Activated naive CD4-positive, alpha-beta T cell treated with anti-CD3 and anti-CD28 coated beads for 36 hours (primary cell): ENCODE measurements around the gene GPR176. TPM values are rescaled to one million over a fixed set of nuclear protein-coding genes. Genes with fewer than 3 reads are reported as not detected.
"Not testable (repeated sequence)": the region's sequence is repeated elsewhere in the genome, so short reads cannot be mapped to it uniquely, and the experiment has no call there.

Experiments
- CTCF ChIA-PET: fragments of 350-600 bp; sonication (Branson Sonifier 250); formaldehyde crosslinking; loops from one replicate; lab custom pipeline; 2021; ENCODE audit warnings: antibody characterized with exemption; lab: Charles Lee
- DNase-seq: peaks from one replicate; pipeline ENCODE4 v3.0.0-alpha.2; 2020
- H3K27ac Mint-ChIP-seq: one replicate; pipeline ENCODE4 v1.8.0; 2021; ENCODE audit warnings: mild to moderate bottlenecking, mixed read lengths
- H3K27me3 Mint-ChIP-seq: one replicate; pipeline ENCODE4 v1.8.0; 2021; ENCODE audit warnings: low read depth, mixed read lengths
- H3K36me3 Mint-ChIP-seq: one replicate; pipeline ENCODE4 v1.8.0; 2021; ENCODE audit warnings: low read depth, mixed read lengths
- H3K4me1 Mint-ChIP-seq: one replicate; pipeline ENCODE4 v1.8.0; 2021; ENCODE audit warnings: low read depth, mixed read lengths
- H3K4me3 Mint-ChIP-seq: one replicate; pipeline ENCODE4 v1.8.0; 2021; ENCODE audit warnings: mild to moderate bottlenecking, moderate library complexity, mixed read lengths
- H3K9me3 Mint-ChIP-seq: one replicate; pipeline ENCODE4 v1.8.0; 2021; ENCODE audit warnings: mixed read lengths
- intact Hi-C: fragments of 100-400 bp; cut with micrococcal nuclease; formaldehyde crosslinking; loops from one replicate; pipeline ENCODE4 v1.15.1; 2023
- total RNA-seq, 2 experiments: library from RNA; stranded (reverse); gene quantifications; one replicate each; pipeline ENCODE4 v1.2.3, GENCODE V29; 2021

Gene GPR176
- total RNA-seq, 2 experiments from 2014 or later = 0.17 to 0.24 TPM

- Mint-ChIP-seq H3K9me3 (no peaks in the 10 kb centered on the region), H3K4me1 (no peaks in the 10 kb centered on the region), H3K27ac (no peak overlapping the region), H3K27me3 (no peaks in the 10 kb centered on the region), H3K4me3 (no peak overlapping the region), H3K36me3 (no peaks in the 10 kb centered on the region)
- no peak for DNase-seq
- intact Hi-C loops = no loop called here
- CTCF ChIA-PET = interaction anchor here (1.2 kb wide), 1 partner anchor 63 kb away, joined by 5 read pairs; no protein-coding TSS in a partner anchor
These were observed 100.5 kb downstream of the GPR176 start for GRCh38 chr15:39819533-39819932.

- Mint-ChIP-seq H3K27ac (no peak overlapping the region), H3K36me3 (no peaks in the 10 kb centered on the region), H3K4me1 (no peaks in the 10 kb centered on the region), H3K9me3 (no peaks in the 10 kb centered on the region), H3K27me3 (peaks cover 2% of the 10 kb centered on the region), H3K4me3 (no peak overlapping the region)
- CTCF ChIA-PET = interaction anchor here (0.6 kb wide), 1 partner anchor 202 kb away, joined by 6 read pairs; no protein-coding TSS in a partner anchor
- no peak for DNase-seq
- intact Hi-C loops = no loop called here
These were observed 102.2 kb downstream of the GPR176 start for GRCh38 chr15:39817892-39818291.

GRCh38 chr15:39814489-39814888, 105.6 kb downstream of the GPR176 start:
- H3K4me3 Mint-ChIP-seq = no peak overlapping the region
- H3K36me3 Mint-ChIP-seq = no peaks in the 10 kb centered on the region
- no peaks in the 10 kb centered on the region for H3K4me1 Mint-ChIP-seq
- CTCF ChIA-PET = no interaction called here
- intact Hi-C loops = no loop called here
- peaks cover 2% of the 10 kb centered on the region for H3K27me3 Mint-ChIP-seq
- no peak overlapping the region for H3K27ac Mint-ChIP-seq
- H3K9me3 Mint-ChIP-seq = no peaks in the 10 kb centered on the region
- no peak for DNase-seq

GRCh38 chr15:39812651-39813050, 107.4 kb downstream of the GPR176 start:
- CTCF ChIA-PET = interaction anchor here (1.0 kb wide), 1 partner anchor 80 kb away, joined by 3 read pairs; no protein-coding TSS in a partner anchor
- not testable (repeated sequence) for H3K27ac Mint-ChIP-seq

DNA sequence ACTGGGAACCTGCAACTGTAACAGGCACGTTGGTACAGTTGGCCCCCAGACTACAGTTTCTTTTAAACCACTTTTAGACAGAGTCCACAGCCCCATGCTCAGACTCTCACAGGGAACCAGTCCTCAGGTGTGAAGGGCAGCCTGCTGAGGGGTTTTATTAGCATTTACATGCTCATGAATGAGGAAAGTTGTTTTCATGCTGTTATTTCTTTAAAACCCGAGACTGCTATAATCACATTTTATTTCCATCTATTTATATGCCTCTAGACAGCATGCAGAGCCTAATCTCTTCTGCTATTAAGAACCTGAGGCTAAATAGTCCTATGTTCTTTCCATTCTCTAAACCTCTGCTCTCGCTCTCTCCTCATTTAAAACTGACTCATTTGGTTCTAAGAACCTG, 111.2 kb downstream of the GPR176 start:
- no peak for DNase-seq
- CTCF ChIA-PET = no interaction called here
- Mint-ChIP-seq H3K36me3 (no peaks in the 10 kb centered on the region), H3K27me3 (peaks cover 9% of the 10 kb centered on the region), H3K4me1 (no peaks in the 10 kb centered on the region), H3K9me3 (no peaks in the 10 kb centered on the region), H3K27ac (no peak overlapping the region), H3K4me3 (no peak overlapping the region)
- intact Hi-C loops = no loop called here

More at GRCh38 chr15:39812651-39813050, 107.4 kb downstream of the GPR176 start:
- H3K4me3 Mint-ChIP-seq, H3K4me1 Mint-ChIP-seq, H3K27me3 Mint-ChIP-seq, DNase-seq, intact Hi-C loops, H3K9me3 Mint-ChIP-seq, H3K36me3 Mint-ChIP-seq: not testable (repeated sequence)

DNA sequence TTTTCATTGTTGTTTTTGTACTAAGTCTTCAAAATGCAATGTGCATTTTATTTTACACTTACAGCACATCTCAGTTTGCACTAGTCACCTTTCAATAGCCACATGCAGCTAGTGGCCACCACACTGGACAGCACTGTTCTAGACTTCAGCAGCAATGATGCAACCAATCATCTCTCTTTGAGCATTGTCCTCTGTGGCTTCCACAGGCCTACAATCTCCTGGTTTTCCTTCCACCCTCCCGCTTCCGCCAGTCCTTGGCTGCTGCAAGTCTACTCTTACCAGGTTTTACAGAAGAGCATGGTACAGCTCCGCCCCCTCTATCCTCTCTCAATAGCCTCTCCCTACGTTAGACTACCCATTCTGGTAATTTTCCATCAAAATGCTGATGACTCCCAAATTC, 112.3 kb downstream of the GPR176 start:
- H3K27ac Mint-ChIP-seq = no peak overlapping the region
- CTCF ChIA-PET = no interaction called here
- DNase-seq = no peak
- H3K4me1 Mint-ChIP-seq = no peaks in the 10 kb centered on the region
- H3K4me3 Mint-ChIP-seq = no peak overlapping the region
- intact Hi-C loops = no loop called here
- no peaks in the 10 kb centered on the region for H3K9me3 Mint-ChIP-seq
- peaks cover 7% of the 10 kb centered on the region for H3K27me3 Mint-ChIP-seq
- H3K36me3 Mint-ChIP-seq = no peaks in the 10 kb centered on the region

DNA sequence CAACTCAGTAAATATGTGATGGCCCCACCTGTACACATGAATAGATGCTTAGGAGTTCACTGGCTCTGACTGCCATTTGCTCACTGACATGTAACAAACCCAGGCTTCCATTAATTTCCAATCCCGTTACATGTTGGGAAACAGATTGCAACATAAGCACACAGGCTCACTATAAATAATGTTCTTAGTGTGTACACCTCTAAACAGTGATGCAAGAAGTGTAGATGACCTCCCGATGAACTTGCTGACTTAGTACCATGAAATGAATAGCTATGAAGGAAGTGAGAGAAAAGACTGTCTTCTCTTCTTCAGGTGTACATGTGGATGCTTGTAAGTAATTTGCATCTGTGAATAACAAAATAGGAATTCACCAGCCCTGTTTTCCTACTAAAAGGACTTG, 116.0 kb downstream of the GPR176 start:
- no peak for DNase-seq
- no peaks in the 10 kb centered on the region for H3K9me3 Mint-ChIP-seq
- no peak overlapping the region for H3K27ac Mint-ChIP-seq
- H3K4me3 Mint-ChIP-seq = no peak overlapping the region
- intact Hi-C loops = no loop called here
- no peaks in the 10 kb centered on the region for H3K36me3 Mint-ChIP-seq
- CTCF ChIA-PET = no interaction called here
- no peaks in the 10 kb centered on the region for H3K4me1 Mint-ChIP-seq
- H3K27me3 Mint-ChIP-seq = peaks cover 17% of the 10 kb centered on the region

DNA sequence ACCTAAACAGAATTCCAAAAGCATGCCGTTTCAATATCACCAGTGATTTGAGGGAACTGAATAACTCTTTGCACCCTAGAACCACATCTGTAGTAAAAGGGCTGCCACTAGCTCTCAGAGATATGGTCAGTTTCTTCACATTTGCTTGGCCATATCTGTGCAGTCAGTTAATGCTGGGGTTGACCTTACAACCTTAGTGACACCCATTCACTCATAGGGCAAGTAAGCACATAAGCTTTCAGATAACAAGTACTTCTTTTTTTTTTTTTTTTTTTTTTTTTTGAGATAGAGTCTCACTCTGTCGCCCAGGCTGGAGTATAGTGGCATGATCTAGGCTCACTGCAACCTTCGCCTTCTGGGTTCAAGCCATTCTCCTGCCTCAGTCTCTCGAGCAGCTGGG, 117.0 kb downstream of the GPR176 start:
- Mint-ChIP-seq H3K9me3 (no peaks in the 10 kb centered on the region), H3K36me3 (no peaks in the 10 kb centered on the region), H3K27ac (no peak overlapping the region), H3K27me3 (peaks cover 18% of the 10 kb centered on the region), H3K4me1 (no peaks in the 10 kb centered on the region), H3K4me3 (no peak overlapping the region)
- intact Hi-C loops = no loop called here
- CTCF ChIA-PET = interaction anchor here (0.7 kb wide), 1 partner anchor 205 kb away, joined by 5 read pairs; no protein-coding TSS in a partner anchor
- DNase-seq = no peak

- Mint-ChIP-seq H3K9me3 (no peaks in the 10 kb centered on the region), H3K4me1 (no peaks in the 10 kb centered on the region), H3K27ac (no peak overlapping the region), H3K36me3 (no peaks in the 10 kb centered on the region), H3K4me3 (no peak overlapping the region), H3K27me3 (peaks cover 21% of the 10 kb centered on the region)
- CTCF ChIA-PET = interaction anchor here (1.0 kb wide), 1 partner anchor 25 kb away, joined by 4 read pairs; no protein-coding TSS in a partner anchor
- intact Hi-C loops = loop anchor here (1.0 kb wide), 1 partner anchor 74 kb away; no protein-coding TSS in a partner anchor
- DNase-seq = peak; percentile 34
These were observed 118.3 kb downstream of the GPR176 start for GRCh38 chr15:39801641-39802309.

GRCh38 chr15:39799552-39800011, 120.5 kb downstream of the GPR176 start:
- CTCF ChIA-PET = interaction anchor here (1.3 kb wide), 1 partner anchor 474 kb away, joined by 3 read pairs; no protein-coding TSS in a partner anchor
- no peaks in the 10 kb centered on the region for H3K4me1 Mint-ChIP-seq
- intact Hi-C loops = no loop called here
- H3K4me3 Mint-ChIP-seq = no peak overlapping the region
- H3K36me3 Mint-ChIP-seq = no peaks in the 10 kb centered on the region
- H3K9me3 Mint-ChIP-seq = no peaks in the 10 kb centered on the region
- no peak for DNase-seq
- no peak overlapping the region for H3K27ac Mint-ChIP-seq
- peaks cover 33% of the 10 kb centered on the region for H3K27me3 Mint-ChIP-seq

DNA sequence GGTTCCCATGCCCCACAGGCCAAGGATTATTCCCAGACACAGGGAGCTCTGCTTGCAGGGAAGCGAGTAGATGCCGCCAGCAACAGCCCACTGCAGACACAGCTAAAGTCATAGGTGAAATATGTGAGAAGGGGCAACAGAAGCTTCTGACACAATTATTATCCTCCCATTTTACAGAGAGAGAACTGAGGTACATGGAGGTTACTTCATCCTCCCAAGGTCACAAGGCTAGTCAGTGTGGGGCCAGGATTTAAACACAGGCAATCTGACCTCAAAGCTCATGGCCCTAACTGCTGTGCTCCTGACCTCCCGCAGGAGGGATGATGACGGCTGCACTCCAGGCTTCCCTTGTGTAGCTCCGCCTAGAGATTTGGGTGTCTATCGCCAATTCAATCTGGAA, 121.7 kb downstream of the GPR176 start:
- CTCF ChIA-PET = no interaction called here
- no peak overlapping the region for H3K4me3 Mint-ChIP-seq
- no peaks in the 10 kb centered on the region for H3K9me3 Mint-ChIP-seq
- H3K4me1 Mint-ChIP-seq = no peaks in the 10 kb centered on the region
- H3K36me3 Mint-ChIP-seq = no peaks in the 10 kb centered on the region
- no peak for DNase-seq
- intact Hi-C loops = no loop called here
- no peak overlapping the region for H3K27ac Mint-ChIP-seq
- H3K27me3 Mint-ChIP-seq = peaks cover 33% of the 10 kb centered on the region

GRCh38 chr15:39797407-39797806, 122.7 kb downstream of the GPR176 start:
- no peak overlapping the region for H3K27ac Mint-ChIP-seq
- CTCF ChIA-PET = interaction anchor here (0.6 kb wide), 1 partner anchor 262 kb away, joined by 4 read pairs; no protein-coding TSS in a partner anchor
- H3K9me3 Mint-ChIP-seq = no peaks in the 10 kb centered on the region
- peaks cover 33% of the 10 kb centered on the region for H3K27me3 Mint-ChIP-seq
- intact Hi-C loops = no loop called here
- no peaks in the 10 kb centered on the region for H3K4me1 Mint-ChIP-seq
- H3K36me3 Mint-ChIP-seq = no peaks in the 10 kb centered on the region
- H3K4me3 Mint-ChIP-seq = no peak overlapping the region
- no peak for DNase-seq

- H3K27me3 Mint-ChIP-seq = peaks cover 32% of the 10 kb centered on the region
These were observed 123.5 kb downstream of the GPR176 start for GRCh38 chr15:39796601-39797000.

More at GRCh38 chr15:39796601-39797000, 123.5 kb downstream of the GPR176 start:
- Mint-ChIP-seq H3K36me3 (no peaks in the 10 kb centered on the region), H3K9me3 (no peaks in the 10 kb centered on the region), H3K4me1 (no peaks in the 10 kb centered on the region), H3K27ac (no peak overlapping the region), H3K4me3 (no peak overlapping the region)
- intact Hi-C loops = no loop called here
- DNase-seq = no peak
- CTCF ChIA-PET = no interaction called here
